HL-60 (cell line): Measurements from ENCODE around the gene ZNF214.
"Not testable (repeated sequence)": the region's sequence is repeated elsewhere in the genome, so short reads cannot be mapped to it uniquely, and the experiment has no call there.

Experiments
- DNase-seq, 2 experiments: peaks; one replicate each; pipeline ENCODE4 v3.0.0-alpha.2; 2010 to 2020; ENCODE audit warnings: low read depth in 1 of 2, low spot score in 1 of 2
- H3K27ac ChIP-seq: fragments of 250-450 bp; sonication (Bioruptor Pico); replicated peaks from 2 replicates; pipeline ENCODE4 v1.5.1; 2020; ENCODE audit warnings: mild to moderate bottlenecking, moderate library complexity
- H3K27me3 ChIP-seq: fragments of 250-450 bp; sonication (Bioruptor Pico); 2 replicates; pipeline ENCODE4 v1.5.1; 2021; ENCODE audit warnings: mild to moderate bottlenecking, moderate library complexity; ENCODE audit not compliant: insufficient read depth, poor library complexity, severe bottlenecking
- H3K4me3 ChIP-seq: replicated peaks from 2 replicates; pipeline ENCODE4 v1.5.1; 2011; ENCODE audit warnings: mild to moderate bottlenecking, control low read depth, low read length; ENCODE audit not compliant: insufficient read depth
- CTCF ChIP-seq: IDR thresholded peaks from one replicate; pipeline ENCODE4 v1.5.1; 2011; ENCODE audit warnings: low read length, control low read depth, inconsistent platforms; ENCODE audit not compliant: insufficient read depth
- GABPA ChIP-seq: IDR thresholded peaks from 2 replicates; pipeline ENCODE4 v1.6.1; 2012; ENCODE audit warnings: low read depth
- POLR2AphosphoS5 ChIP-seq: IDR thresholded peaks from 2 replicates; pipeline ENCODE4 v1.6.1; 2012; ENCODE audit warnings: low read depth
- REST ChIP-seq: IDR thresholded peaks from 2 replicates; pipeline ENCODE4 v1.6.1; 2012; ENCODE audit warnings: low read depth; ENCODE audit not compliant: insufficient replicate concordance
- SPI1 ChIP-seq: IDR thresholded peaks from 2 replicates; pipeline ENCODE4 v1.6.1; 2012; ENCODE audit warnings: low read depth, mild to moderate bottlenecking, borderline replicate concordance

The ZNF214 gene

GRCh38 chr11:6986487-6986886, 33.7 kb downstream of the ZNF214 start:
- Histone ChIP-seq H3K27me3 (no peaks in the 10 kb centered on the region), H3K27ac (no peak overlapping the region), H3K4me3 (no peak overlapping the region)
- DNase-seq, result no peak
- no peak for TF ChIP-seq SPI1
- TF ChIP-seq CTCF, result no peak
- no peak for TF ChIP-seq POLR2AphosphoS5
- no peak for TF ChIP-seq GABPA
- TF ChIP-seq REST, result no peak

GRCh38 chr11:6979365-6979764, 40.8 kb downstream of the ZNF214 start:
- no peak for DNase-seq
- Histone ChIP-seq H3K27ac (no peak overlapping the region), H3K27me3 (no peaks in the 10 kb centered on the region), H3K4me3 (no peak overlapping the region)
- TF ChIP-seq REST (no peak), GABPA (no peak), SPI1 (no peak), CTCF (no peak), POLR2AphosphoS5 (no peak)

GRCh38 chr11:6969854-6970253, 50.3 kb downstream of the ZNF214 start:
- not testable (repeated sequence) for H3K4me3 ChIP-seq, DNase-seq, H3K27ac ChIP-seq, H3K27me3 ChIP-seq

- TF ChIP-seq POLR2AphosphoS5 (no peak), REST (no peak), GABPA (no peak), CTCF (no peak), SPI1 (no peak)
- H3K4me3 ChIP-seq, result no peak overlapping the region
- no peaks in the 10 kb centered on the region for H3K27me3 ChIP-seq
- DNase-seq, result no peak
- H3K27ac ChIP-seq, result no peak overlapping the region
These were observed 51.3 kb downstream of the ZNF214 start for GRCh38 chr11:6968816-6969215.
